VCaP (cell line): ENCODE results near the gene MMP8.
"Not testable (repeated sequence)": the region's sequence is repeated elsewhere in the genome, so short reads cannot be mapped to it uniquely, and the experiment has no call there.

Source experiments
- H3K27ac ChIP-seq: fragments of 450-650 bp; 2 replicates; pipeline ENCODE4 v1.5.1; 2017
- CTCF ChIP-seq: fragments of 450-650 bp; conservative IDR thresholded peaks from 2 replicates; pipeline ENCODE4 v1.5.1; 2017; ENCODE audit warnings: mild to moderate bottlenecking, moderate library complexity

The MMP8 gene

GRCh38 chr11:102761646-102762238, 37.0 kb upstream of the MMP8 start:
- no peak overlapping the region for H3K27ac ChIP-seq
- TF ChIP-seq CTCF, result no peak

GRCh38 chr11:102760344-102761035, 35.7 kb upstream of the MMP8 start:
- TF ChIP-seq CTCF, result no peak
- H3K27ac ChIP-seq, result no peak overlapping the region

GRCh38 chr11:102757823-102758549, 33.2 kb upstream of the MMP8 start:
- TF ChIP-seq CTCF, result no peak
- no peak overlapping the region for H3K27ac ChIP-seq

GRCh38 chr11:102753267-102753666, 28.5 kb upstream of the MMP8 start:
- H3K27ac ChIP-seq, result no peak overlapping the region
- TF ChIP-seq CTCF, result no peak

- TF ChIP-seq CTCF, result no peak
- H3K27ac ChIP-seq, result no peak overlapping the region
Observed at GRCh38 chr11:102751673-102752072, 26.9 kb upstream of the MMP8 start.

GRCh38 chr11:102749101-102749722, 24.5 kb upstream of the MMP8 start:
- TF ChIP-seq CTCF, result no peak
- H3K27ac ChIP-seq, result no peak overlapping the region

GRCh38 chr11:102746746-102747578, 22.2 kb upstream of the MMP8 start:
- not testable (repeated sequence) for H3K27ac ChIP-seq
